Sigmoid colon (tissue), 4 donors: ENCODE results near the gene F3.

Source experiments
- CTCF ChIP-seq, 4 experiments: fragments of 450-650 bp in 3 of 4; fragments of 200-600 bp in 1 of 4; IDR thresholded peaks; one replicate each; pipeline ENCODE4 v1.5.1; 2016 to 2019; ENCODE audit warnings: antibody characterized with exemption in 4 of 4, mild to moderate bottlenecking in 3 of 4, moderate library complexity in 2 of 4
- EP300 ChIP-seq, 4 donors: sonication (generic); formaldehyde crosslinking; IDR thresholded peaks; one replicate each; pipeline ENCODE4 v1.6.1; 2017; ENCODE audit warnings: antibody characterized with exemption in 4 of 4
- POLR2A ChIP-seq, 2 donors: fragments of 450-650 bp; IDR thresholded peaks; one replicate each; pipeline ENCODE4 v1.6.1; 2016; ENCODE audit warnings: antibody characterized with exemption in 2 of 2, mild to moderate bottlenecking in 2 of 2, moderate library complexity in 2 of 2

DNA sequence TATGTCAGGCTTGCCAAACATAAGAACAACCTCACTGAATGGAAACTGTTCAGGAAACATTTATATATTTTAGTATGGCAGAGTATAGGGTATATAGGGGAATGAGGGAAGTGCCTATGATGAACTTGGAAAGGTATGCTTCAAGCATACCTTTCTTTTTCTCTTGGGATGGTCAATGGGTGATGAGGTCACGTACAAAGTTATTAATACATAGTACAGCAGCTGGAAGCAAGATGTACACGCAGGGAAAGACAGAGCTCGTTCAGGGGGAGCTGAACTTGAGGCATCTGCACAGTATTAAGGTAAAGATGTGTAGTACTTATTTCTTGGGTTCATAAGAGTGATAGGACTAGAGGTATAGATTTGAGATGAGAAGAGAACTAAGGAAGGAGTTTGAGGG, 61.9 kb downstream of the F3 start:
- TF ChIP-seq POLR2A (IDR thresholded peaks at IDR 0.05) (no peak), CTCF (IDR thresholded peaks at IDR 0.05) (no peak), EP300 (IDR thresholded peaks at IDR 0.05) (no peak)
